Motor neuron (in vitro differentiated cells): Measurements from ENCODE around the gene SATB1. TPM values are rescaled to one million over a fixed set of nuclear protein-coding genes. Genes with fewer than 3 reads are reported as not detected.

Source experiments
- ATAC-seq, 8 experiments: fragments of 200-7000 bp; cut with Tn5 transposase; replicated peaks in 6 of 8; 2 replicates each; pipeline ENCODE4 v1.8.0; 2021; ENCODE audit warnings: mild to moderate bottlenecking in 8 of 8, moderate library complexity in 8 of 8
- H3K27ac ChIP-seq, 2 donors: fragments of 250-450 bp; sonication (Bioruptor Pico); 2 replicates each; pipeline ENCODE4 v1.9.0; 2021; ENCODE audit warnings: antibody characterized with exemption in 2 of 2, mild to moderate bottlenecking in 2 of 2, moderate library complexity in 1 of 2
- H3K4me1 ChIP-seq, 2 donors: fragments of 250-450 bp; sonication (Bioruptor Pico); replicated peaks in 1 of 2; 2 replicates each; pipeline ENCODE4 v1.6.1; 2021; ENCODE audit warnings: antibody characterized with exemption in 2 of 2, mild to moderate bottlenecking in 2 of 2, moderate library complexity in 1 of 2
- H3K4me3 ChIP-seq, 5 donors: fragments of 250-450 bp; sonication (Bioruptor Pico); 2 replicates each; pipeline ENCODE4 v1.9.0; 2021; ENCODE audit warnings: antibody characterized with exemption in 5 of 5, mild to moderate bottlenecking in 5 of 5, moderate library complexity in 4 of 5
- WGBS, 10 experiments: fragments of 450-650 bp; shearing (Covaris generic); methylation state at CpG; one replicate each; pipeline ENCODE4 v1.0.0; 2022; 5-methylcytosine and 5-hydroxymethylcytosine counted together
- in situ Hi-C, 9 experiments: fragments of 400-800 bp; cut with MboI; loops; one replicate each; pipeline ENCODE4 v1.15.0; 2021; ENCODE audit warnings: low sequenced_read_pairs in 9 of 9, low pct_unique_long_range_greater_than_20kb in 2 of 9; ENCODE audit not compliant: unreplicated experiment in 9 of 9
- total RNA-seq, 8 experiments: library from RNA; unstranded; fragments of 300-600 nt; gene quantifications; 2 replicates each; pipeline versions ENCODE4 v1.2.3 to v1.2.4, GENCODE V29; 2022

Gene SATB1
- total RNA-seq, 8 experiments from 2014 or later: 11.3 to 30.7 (median 25.4) TPM

DNA sequence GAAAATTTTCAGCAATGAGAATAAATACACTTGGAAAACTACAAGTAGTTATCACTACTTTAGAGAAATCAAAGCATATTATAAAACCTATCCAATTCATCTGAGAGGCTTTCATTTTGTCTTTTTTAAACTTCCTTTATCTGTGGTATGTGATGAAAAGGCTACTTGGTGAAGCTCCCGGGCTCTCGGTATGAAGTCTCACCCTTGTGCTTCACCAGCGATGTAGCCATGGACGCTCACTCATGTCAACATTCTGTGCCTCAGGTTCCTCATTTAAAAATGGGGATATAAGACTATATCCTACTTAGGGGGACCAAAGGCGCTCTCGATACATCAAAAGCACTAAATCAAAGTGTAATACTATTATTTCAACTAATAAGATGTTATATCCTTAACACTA, 14.9 kb downstream of the SATB1 start:
- 75 to 100% (median 94%) methylated on average over 4 to 6 of the region's 6 CpGs; no CpG with 5 or more reads in 3 of the 10 experiments for WGBS, 10 experiments
- Histone ChIP-seq H3K27ac (no peak overlapping the region), H3K4me1 (peaks cover 4 to 6% of the 10 kb centered on the region in 2 donors), H3K4me3 (no peak overlapping the region)
- in situ Hi-C loops: no loop called here
- ATAC-seq: no peak

DNA sequence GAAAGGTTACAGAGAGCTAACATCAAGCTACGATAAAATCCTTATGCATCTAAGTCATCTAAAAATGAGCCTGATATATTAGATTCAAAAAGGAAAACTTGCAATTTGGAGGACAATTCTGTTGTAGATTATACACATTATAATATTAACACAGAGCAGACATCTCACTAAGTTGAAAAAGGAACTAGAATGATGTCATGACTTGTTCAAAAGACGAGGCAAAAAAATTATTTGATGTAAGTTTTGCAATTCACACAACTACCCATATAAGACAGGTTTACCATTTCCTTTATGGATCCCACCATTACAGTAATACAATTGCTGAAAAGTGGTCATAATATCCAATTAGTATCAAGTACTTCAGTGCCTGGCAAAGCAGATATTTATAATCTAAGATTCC, 15.9 kb downstream of the SATB1 start:
- no peak overlapping the region for H3K27ac ChIP-seq
- no peak overlapping the region for H3K4me3 ChIP-seq
- ATAC-seq: no peak
- WGBS, 10 experiments: 67 to 96% (median 86%) methylated on average over 1 to 2 of the region's 2 CpGs; no CpG with 5 or more reads in 2 of the 10 experiments
- H3K4me1 ChIP-seq: no peaks in the 10 kb centered on the region
- in situ Hi-C loops: no loop called here

DNA sequence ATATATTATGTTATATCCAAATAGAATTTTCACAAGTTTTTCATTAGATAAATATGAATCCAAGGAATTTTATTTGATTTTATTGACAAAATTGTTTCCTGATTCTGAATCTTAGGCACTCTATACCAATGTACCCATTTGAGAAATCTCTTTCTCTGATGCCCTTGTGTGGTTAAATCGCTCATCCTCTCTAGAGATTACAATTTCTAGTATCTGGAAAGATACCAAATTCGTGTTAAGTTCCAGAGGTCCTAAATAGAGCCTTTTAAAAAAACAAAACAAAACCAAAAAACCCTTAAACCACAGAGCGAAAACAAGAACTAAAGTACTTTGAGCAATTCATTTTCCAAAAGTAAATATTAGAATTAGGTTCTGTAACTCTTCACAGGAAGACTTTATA, 20.0 kb downstream of the SATB1 start:
- WGBS, 10 experiments: 47 to 95% (median 84%) methylated on average over 2 to 3 of the region's 3 CpGs; no CpG with 5 or more reads in 1 of the 10 experiments
- in situ Hi-C loops: no loop called here
- Histone ChIP-seq H3K4me3 (no peak overlapping the region), H3K27ac (no peak overlapping the region), H3K4me1 (no peaks in the 10 kb centered on the region)
- ATAC-seq: no peak

DNA sequence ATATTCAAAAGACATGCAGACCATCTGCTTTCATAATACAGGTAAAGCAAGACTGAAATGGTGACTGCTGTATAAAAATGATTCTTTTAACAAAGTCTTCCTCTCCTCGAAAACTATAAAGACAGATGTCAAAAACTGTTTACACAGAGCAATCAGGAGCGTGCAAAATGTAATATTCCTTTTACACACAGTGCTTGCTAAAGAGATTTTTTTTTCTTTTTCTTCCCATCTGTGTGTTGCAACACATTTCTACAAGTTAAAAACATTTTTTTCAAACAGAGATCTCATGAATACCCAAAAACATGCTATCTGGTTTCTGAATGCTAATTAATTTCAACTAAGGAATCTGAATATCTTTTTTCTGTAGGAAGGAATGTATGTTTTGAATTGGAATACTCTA, 22.1 kb downstream of the SATB1 start:
- H3K27ac ChIP-seq: no peak overlapping the region
- ATAC-seq: peak in 3 of 8 experiments; percentile 36 to 65 (median 45)
- peaks cover 0 to 3% of the 10 kb centered on the region in 2 donors for H3K4me1 ChIP-seq
- 27 to 100% (median 88%) methylated on average over 1 to 2 of the region's 2 CpGs for whole genome bisulfite sequencing, 10 experiments
- no peak overlapping the region for H3K4me3 ChIP-seq
- in situ Hi-C loops: no loop called here

DNA sequence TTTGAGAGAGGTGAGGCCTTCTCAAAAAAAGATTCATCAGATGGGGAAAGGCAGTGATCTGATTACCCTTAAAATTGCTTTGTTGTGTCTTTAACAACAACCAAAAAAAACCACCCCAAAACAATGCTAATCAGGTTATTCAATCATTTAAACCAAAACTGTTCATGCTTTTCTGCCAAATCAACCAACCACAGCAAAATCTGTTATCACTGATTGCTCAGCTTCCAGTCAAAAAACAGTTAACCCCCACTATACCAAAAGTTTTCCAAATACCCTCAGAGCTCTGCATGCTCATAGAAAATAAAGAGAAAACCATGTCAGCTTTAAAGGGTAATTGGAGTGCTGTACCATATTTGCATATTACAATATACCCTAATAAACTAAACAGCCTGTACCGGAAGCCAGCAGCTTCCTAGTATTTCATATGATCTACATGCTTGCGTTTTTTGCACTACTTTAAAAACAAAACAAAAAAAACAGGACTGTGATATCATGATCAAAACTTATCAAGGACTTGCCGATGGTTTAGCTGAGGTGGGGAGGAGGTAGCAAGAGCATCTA, 22.8 kb downstream of the SATB1 start:
- H3K4me1 ChIP-seq: peaks cover 0 to 3% of the 10 kb centered on the region in 2 donors
- in situ Hi-C loops: no loop called here
- H3K4me3 ChIP-seq: no peak overlapping the region
- WGBS, 10 experiments: 0 to 100% (median 78%) methylated on average over 1 to 3 of the region's 3 CpGs; no CpG with 5 or more reads in 1 of the 10 experiments
- no peak for ATAC-seq
- no peak overlapping the region for H3K27ac ChIP-seq

DNA sequence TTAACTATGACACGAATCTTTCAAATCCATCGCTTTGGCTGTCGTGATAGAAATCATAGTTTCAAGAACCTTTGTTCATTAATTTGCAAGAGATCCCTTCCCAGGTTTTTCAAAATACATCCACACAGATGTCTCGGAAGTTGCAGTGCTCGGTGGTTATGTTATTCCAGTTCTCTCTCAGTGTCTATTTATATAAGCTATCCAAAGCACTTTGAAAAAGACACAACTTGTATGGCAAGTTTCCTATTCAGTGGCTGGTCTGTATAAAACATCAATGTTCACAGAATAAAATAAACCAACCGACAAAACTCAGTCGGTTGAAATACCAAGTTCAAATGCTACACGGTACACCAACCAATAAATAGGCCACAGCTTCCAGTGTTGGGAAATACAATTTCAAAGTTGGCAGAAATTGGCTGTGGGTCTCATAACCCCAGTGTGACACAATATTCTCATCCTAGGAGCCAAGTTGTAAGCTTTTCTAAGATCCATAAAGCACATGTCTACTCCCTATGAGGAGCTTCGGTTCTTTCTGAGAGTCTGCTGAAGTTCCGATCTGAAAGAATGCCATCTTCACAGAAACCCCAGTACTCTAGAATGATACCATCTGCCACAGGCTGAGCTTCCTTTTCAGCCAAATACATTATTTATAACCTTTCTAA, 23.7 kb downstream of the SATB1 start:
- Histone ChIP-seq H3K4me1 (peaks cover 0 to 3% of the 10 kb centered on the region in 2 donors), H3K4me3 (no peak overlapping the region), H3K27ac (no peak overlapping the region)
- ATAC-seq: no peak
- in situ Hi-C loops: no loop called here
- WGBS, 10 experiments: 71 to 100% (median 94%) methylated on average over 2 to 10 of the region's 10 CpGs

DNA sequence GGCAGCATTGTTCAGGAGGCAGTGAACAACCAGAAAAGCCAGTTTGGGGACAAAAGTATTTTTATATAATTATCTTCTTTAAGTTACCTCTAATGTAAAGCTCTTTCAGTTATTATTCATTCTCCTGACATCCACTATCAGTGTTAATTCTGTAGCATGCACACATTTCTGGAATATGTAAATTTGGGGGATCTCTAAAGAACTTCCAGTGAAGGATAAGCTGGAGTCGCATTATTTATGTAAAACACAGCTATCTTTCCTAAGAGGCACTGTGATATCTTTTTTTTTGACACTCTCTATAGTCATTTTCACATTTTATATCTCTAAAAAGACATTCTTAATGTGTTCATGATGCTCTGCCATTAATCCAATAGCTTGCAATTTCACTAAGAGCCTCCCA, 26.7 kb downstream of the SATB1 start:
- 0 to 100% (median 91%) methylated on average over 1 of the region's 1 CpG; no CpG with 5 or more reads in 2 of the 10 experiments for WGBS, 10 experiments
- H3K4me1 ChIP-seq: peaks cover 0 to 3% of the 10 kb centered on the region in 2 donors
- in situ Hi-C loops: loop anchor here in 1 of 9 experiments (25.0 kb wide), 1 partner anchor 486 kb away; no protein-coding TSS in a partner anchor
- H3K27ac ChIP-seq: no peak overlapping the region
- ATAC-seq: peak in 3 of 8 experiments; percentile 31 to 65 (median 59)
- no peak overlapping the region for H3K4me3 ChIP-seq

DNA sequence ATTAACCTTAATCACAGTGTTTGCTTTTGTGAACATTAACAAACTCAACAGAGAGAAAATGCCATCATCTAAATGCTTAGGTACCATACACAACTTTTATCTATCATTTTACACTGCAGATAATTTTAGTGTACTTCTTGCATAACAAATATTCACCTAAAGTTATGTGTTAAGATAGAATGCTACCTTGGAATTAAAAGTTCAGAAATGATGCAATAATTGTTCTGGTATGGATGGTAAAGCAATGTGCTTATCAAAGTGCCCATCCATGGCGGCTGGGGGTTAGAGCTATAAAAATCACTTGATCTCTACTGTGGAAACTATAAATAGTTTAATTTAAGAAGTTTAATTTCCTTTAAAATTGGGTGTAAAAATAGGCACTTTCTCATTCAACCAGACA, 28.7 kb downstream of the SATB1 start:
- 0 to 86% methylated on average over 1 of the region's 1 CpG; no CpG with 5 or more reads in 8 of the 10 experiments for WGBS, 10 experiments
- Histone ChIP-seq H3K4me1 (peaks cover 0 to 3% of the 10 kb centered on the region in 2 donors), H3K4me3 (no peak overlapping the region), H3K27ac (no peak overlapping the region)
- no peak for ATAC-seq
- in situ Hi-C loops: loop anchor here in 1 of 9 experiments (25.0 kb wide), 1 partner anchor 484 kb away; no protein-coding TSS in a partner anchor

DNA sequence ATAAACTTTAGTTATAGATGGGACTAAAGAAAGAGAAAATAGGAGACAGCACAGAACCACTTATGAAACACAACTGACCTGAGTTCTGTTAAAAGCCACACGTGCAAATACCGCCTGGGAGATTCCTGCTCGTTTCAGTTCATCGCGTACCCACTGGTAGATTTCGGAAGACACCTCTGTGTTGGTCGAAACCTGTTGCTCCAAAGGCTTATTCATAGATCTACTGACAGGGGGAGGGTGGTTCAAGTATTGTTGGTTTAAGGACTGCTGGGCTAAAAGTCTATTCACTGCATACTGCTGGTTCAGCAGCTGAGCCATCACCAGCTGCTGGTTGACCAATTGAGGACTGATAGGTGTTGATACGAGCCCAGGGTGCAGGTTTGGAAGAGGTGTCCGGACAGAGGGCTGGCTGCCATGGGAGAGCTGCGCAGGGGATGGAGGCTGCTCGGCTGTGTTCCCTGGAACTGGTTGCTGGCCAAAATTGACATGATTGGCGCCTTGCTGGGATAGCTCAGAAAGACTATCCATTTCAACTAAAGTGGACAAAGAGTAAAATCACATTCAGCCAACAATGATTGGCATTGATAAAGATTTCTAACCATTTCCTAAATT, 30.6 kb downstream of the SATB1 start:
- Histone ChIP-seq H3K4me1 (peaks cover 0 to 3% of the 10 kb centered on the region in 2 donors), H3K4me3 (no peak overlapping the region), H3K27ac (no peak overlapping the region)
- in situ Hi-C loops: loop anchor here in 1 of 9 experiments (25.0 kb wide), 1 partner anchor 482 kb away; no protein-coding TSS in a partner anchor
- WGBS, 10 experiments: 90 to 100% (median 95%) methylated on average over 3 to 11 of the region's 12 CpGs
- ATAC-seq: no peak

DNA sequence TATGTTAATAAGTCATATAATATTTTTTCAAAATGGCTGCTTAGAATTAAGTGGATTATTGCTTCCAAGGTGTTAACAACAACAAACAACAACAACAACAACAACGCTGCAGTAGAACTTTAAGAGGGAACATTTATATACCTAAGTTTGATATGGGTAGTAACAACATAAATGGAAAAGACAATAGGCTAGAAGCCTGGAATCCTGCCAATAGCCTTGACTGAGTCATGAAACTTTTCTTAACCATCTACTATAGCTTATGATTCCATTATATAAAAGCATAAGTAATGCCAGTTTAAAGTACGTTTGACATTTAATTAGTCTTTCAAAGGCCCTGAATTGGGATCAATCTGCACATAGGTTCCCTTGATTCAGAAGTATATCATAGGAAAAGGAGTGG, 31.2 kb downstream of the SATB1 start:
- Histone ChIP-seq H3K27ac (no peak overlapping the region), H3K4me1 (peaks cover 0 to 3% of the 10 kb centered on the region in 2 donors), H3K4me3 (no peak overlapping the region)
- WGBS, 10 experiments: 29 to 100% (median 87%) methylated on average over 1 to 2 of the region's 2 CpGs
- in situ Hi-C loops: loop anchor here in 1 of 9 experiments (25.0 kb wide), 1 partner anchor 482 kb away; no protein-coding TSS in a partner anchor
- ATAC-seq: no peak

DNA sequence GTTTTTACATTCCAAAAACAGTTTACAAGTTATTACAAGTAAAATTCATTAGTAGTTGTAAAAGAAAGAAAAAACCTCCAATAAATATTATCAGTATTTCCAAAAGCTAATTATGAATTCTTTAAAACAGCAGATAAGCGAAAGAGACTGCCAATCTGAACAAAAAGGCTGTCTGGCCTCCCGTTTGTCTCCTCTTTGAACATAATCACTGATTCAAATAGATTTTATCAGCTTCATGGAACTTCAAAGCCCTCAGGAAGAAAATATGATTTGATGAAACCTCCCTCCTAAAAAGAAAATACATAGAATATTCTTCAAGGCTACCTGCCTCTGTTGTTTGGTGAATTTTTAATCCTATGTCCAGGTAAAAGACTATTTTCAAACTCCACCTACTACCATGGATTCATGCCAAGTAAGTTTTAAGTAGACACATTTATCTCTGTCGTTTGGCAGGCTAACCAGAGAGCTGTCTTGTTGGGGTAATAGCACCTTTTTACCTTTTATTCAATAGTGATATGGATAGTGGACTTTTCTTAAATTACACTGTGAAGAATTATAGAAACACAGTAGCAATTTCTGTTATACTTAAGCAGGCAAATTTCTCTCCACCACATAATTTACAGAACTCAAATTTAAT, 35.0 kb downstream of the SATB1 start:
- no peak overlapping the region for H3K27ac ChIP-seq
- no peak overlapping the region for H3K4me3 ChIP-seq
- ATAC-seq: no peak
- in situ Hi-C loops: loop anchor here in 1 of 9 experiments (25.0 kb wide), 1 partner anchor 478 kb away; no protein-coding TSS in a partner anchor
- WGBS, 10 experiments: 10 to 95% (median 64%) methylated on average over 2 to 3 of the region's 3 CpGs
- H3K4me1 ChIP-seq: no peaks in the 10 kb centered on the region

DNA sequence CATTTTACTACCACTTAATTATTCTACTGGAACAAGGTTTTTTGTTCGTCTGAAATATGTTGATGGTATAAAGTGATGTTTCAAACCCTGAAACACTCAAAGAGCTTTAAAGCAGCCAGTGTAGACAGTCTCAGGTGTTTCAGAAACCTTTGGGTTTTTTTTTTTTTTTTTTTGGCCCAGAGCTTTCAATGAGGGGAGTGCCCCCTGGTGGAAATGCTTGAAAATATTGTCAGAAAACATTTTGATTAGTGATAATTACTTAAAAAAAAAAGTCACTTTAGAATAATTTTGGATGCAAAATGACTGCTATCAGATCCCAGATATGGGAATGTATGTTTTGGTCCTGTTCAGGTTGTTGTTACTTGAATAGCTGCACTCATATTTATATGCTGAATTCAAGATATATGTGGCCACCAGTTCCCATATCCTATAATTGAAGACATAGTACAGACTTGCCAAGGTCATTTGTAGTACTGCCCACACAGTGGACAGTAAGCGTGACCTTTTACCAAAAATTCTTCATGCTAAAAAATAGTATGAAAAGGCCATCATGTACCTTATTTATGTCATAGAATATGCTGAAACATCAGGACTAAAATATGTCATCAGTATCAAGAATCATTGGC, 35.9 kb downstream of the SATB1 start:
- ATAC-seq: no peak
- Histone ChIP-seq H3K4me1 (no peaks in the 10 kb centered on the region), H3K27ac (no peak overlapping the region), H3K4me3 (no peak overlapping the region)
- WGBS, 10 experiments: 0 to 47% (median 20%) methylated on average over 1 to 2 of the region's 2 CpGs; no CpG with 5 or more reads in 1 of the 10 experiments
- in situ Hi-C loops: loop anchor here in 1 of 9 experiments (25.0 kb wide), 1 partner anchor 477 kb away; no protein-coding TSS in a partner anchor
